PC-9 (cell line): Measurements from ENCODE around the gene TMEM242. TPM values are rescaled to one million over a fixed set of nuclear protein-coding genes. Genes with fewer than 3 reads are reported as not detected.

Experiments used
- BruUV-seq: library from RNA; stranded (reverse); fragments of 400-500 nt; replicated peaks from 2 replicates; lab custom pipeline; 2021; lab: Mats Ljungman, UMichigan
- CTCF ChIA-PET: fragments of 300-600 bp; sonication (Branson Sonifier 250); formaldehyde crosslinking; loops from one replicate; lab custom pipeline; 2022; ENCODE audit warnings: antibody characterized with exemption; lab: Charles Lee
- POLR2A ChIA-PET: fragments of 300-600 bp; sonication (Branson Sonifier 250); formaldehyde crosslinking; loops from one replicate; lab custom pipeline; 2022; ENCODE audit warnings: antibody characterized with exemption; ENCODE audit not compliant: unreplicated experiment; lab: Charles Lee
- DNase-seq, 2 experiments: peaks; one replicate each; pipeline versions ENCODE4 v3.0.0 to v3.0.0-alpha.2; 2015 to 2022; ENCODE audit warnings: mixed read lengths in 1 of 2
- H2AFZ ChIP-seq: fragments of 200-600 bp; sonication (generic); 2 replicates; pipeline ENCODE4 v1.8.1; 2017; ENCODE audit warnings: antibody characterized with exemption
- H3F3A ChIP-seq: fragments of 200-600 bp; sonication (generic); 2 replicates; pipeline ENCODE4 v1.8.1; 2017; ENCODE audit warnings: antibody characterized with exemption, mild to moderate bottlenecking, low read depth; ENCODE audit not compliant: insufficient read depth
- H3K27ac ChIP-seq: fragments of 200-600 bp; sonication (generic); 2 replicates; pipeline ENCODE4 v1.6.1; 2016; ENCODE audit warnings: mixed run types
- H3K27me3 ChIP-seq: fragments of 200-600 bp; sonication (generic); 2 replicates; pipeline ENCODE4 v1.6.1; 2016; ENCODE audit warnings: low read depth, mixed run types; ENCODE audit not compliant: insufficient read depth
- H3K36me3 ChIP-seq: fragments of 200-600 bp; sonication (generic); 2 replicates; pipeline ENCODE4 v1.6.1; 2016; ENCODE audit warnings: low read depth, mixed run types
- H3K4me1 ChIP-seq: fragments of 200-600 bp; sonication (generic); replicated peaks from 2 replicates; pipeline ENCODE4 v1.6.1; 2016; ENCODE audit warnings: mixed run types; ENCODE audit not compliant: insufficient read depth
- H3K4me2 ChIP-seq: fragments of 200-600 bp; sonication (generic); 2 replicates; pipeline ENCODE4 v1.6.1; 2017; ENCODE audit warnings: mixed run types
- H3K4me3 ChIP-seq: fragments of 200-600 bp; sonication (generic); 2 replicates; pipeline ENCODE4 v1.6.1; 2016; ENCODE audit warnings: mixed run types
- H3K79me2 ChIP-seq: fragments of 200-600 bp; sonication (generic); 2 replicates; pipeline ENCODE4 v1.6.1; 2017; ENCODE audit warnings: low read depth, mixed run types
- H3K9me2 ChIP-seq: fragments of 200-600 bp; sonication (generic); 2 replicates; pipeline ENCODE4 v1.8.1; 2017; ENCODE audit warnings: mild to moderate bottlenecking; ENCODE audit not compliant: insufficient read depth
- H3K9me3 ChIP-seq: fragments of 200-600 bp; sonication (generic); 2 replicates; pipeline ENCODE4 v1.8.1; 2016; ENCODE audit warnings: low read depth; ENCODE audit not compliant: insufficient read depth
- H4K20me1 ChIP-seq: fragments of 200-600 bp; sonication (generic); 2 replicates; pipeline ENCODE4 v1.8.1; 2017; ENCODE audit not compliant: insufficient read depth
- EZH2 ChIP-seq: fragments of 200-600 bp; sonication (generic); IDR thresholded peaks from 2 replicates; pipeline ENCODE4 v1.8.0; 2017; ENCODE audit warnings: antibody characterized with exemption, low read depth
- intact Hi-C: fragments of 100-400 bp; cut with micrococcal nuclease; formaldehyde crosslinking; loops from one replicate; pipeline ENCODE4 v1.10.0; 2022; ENCODE audit not compliant: unreplicated experiment
- total RNA-seq: library from RNA; stranded (reverse); gene quantifications from 2 replicates; pipeline ENCODE4 v1.2.3, GENCODE V29; 2021
- TF ChIP-seq, protein P1 (sequence below): fragments of 200-600 bp; sonication (generic); conservative IDR thresholded peaks from 2 replicates; pipeline ENCODE4 v1.6.1; 2017; ENCODE audit warnings: mixed run types, antibody characterized with exemption, mild to moderate bottlenecking, moderate library complexity

The TMEM242 gene
- total RNA-seq, 1 experiment from 2014 or later, result 8.1 TPM

DNA sequence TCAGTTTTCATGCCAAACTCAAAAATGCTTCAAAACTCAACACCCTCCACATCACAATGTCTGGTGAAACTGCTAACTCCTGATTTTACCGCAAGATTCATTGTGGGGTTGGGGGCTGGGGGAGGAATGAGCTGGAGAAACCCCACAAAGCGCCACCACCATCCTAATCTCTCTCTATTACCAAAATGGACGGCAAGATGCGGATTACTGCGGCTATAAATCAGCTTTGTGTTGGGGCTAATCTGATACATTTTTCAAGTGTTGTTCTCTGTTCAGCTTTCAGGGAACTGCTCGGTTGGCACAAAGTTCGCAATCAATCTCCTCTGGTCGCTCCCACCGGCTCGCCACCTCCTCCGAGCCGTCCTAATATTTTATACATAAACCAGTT lies 83.7 kb downstream of the TMEM242 start:
- H3K4me2 ChIP-seq, result no peak overlapping the region
- H3K79me2 ChIP-seq, result no peaks in the 10 kb centered on the region
- TF ChIP-seq, protein P1, sequence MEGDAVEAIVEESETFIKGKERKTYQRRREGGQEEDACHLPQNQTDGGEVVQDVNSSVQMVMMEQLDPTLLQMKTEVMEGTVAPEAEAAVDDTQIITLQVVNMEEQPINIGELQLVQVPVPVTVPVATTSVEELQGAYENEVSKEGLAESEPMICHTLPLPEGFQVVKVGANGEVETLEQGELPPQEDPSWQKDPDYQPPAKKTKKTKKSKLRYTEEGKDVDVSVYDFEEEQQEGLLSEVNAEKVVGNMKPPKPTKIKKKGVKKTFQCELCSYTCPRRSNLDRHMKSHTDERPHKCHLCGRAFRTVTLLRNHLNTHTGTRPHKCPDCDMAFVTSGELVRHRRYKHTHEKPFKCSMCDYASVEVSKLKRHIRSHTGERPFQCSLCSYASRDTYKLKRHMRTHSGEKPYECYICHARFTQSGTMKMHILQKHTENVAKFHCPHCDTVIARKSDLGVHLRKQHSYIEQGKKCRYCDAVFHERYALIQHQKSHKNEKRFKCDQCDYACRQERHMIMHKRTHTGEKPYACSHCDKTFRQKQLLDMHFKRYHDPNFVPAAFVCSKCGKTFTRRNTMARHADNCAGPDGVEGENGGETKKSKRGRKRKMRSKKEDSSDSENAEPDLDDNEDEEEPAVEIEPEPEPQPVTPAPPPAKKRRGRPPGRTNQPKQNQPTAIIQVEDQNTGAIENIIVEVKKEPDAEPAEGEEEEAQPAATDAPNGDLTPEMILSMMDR, result no peak
- TF ChIP-seq EZH2, result no peak
- no TSS peak for BruUV-seq
- ChIA-PET CTCF (no interaction called here), POLR2A (no interaction called here)
- H3K9me3 ChIP-seq, result no peaks in the 10 kb centered on the region
- no peaks in the 10 kb centered on the region for H3K4me1 ChIP-seq
- no peaks in the 10 kb centered on the region for H3K36me3 ChIP-seq
- H3K27me3 ChIP-seq, result no peaks in the 10 kb centered on the region
- no peak overlapping the region for H2AFZ ChIP-seq
- no peak overlapping the region for H3K4me3 ChIP-seq
- H3K27ac ChIP-seq, result no peak overlapping the region
- H3K9me2 ChIP-seq, result no peaks in the 10 kb centered on the region
- intact Hi-C loops, result no loop called here
- DNase-seq, result no peak
- H3F3A ChIP-seq, result no peaks in the 10 kb centered on the region
- no peaks in the 10 kb centered on the region for H4K20me1 ChIP-seq

Other genes starting within 250 kb of the TMEM242 start
- gene ZDHHC14, start 57.7 kb upstream of the TMEM242 start, total RNA-seq, result 5.6 and 6.8 TPM in 2 replicates